Astrocyte (in vitro differentiated cells and primary cell): ENCODE results near the gene DGUOK.

Experiments used
- EZH2 ChIP-seq: IDR thresholded peaks from 2 replicates; pipeline ENCODE4 v1.6.1; 2012; ENCODE audit warnings: mild to moderate bottlenecking, low read length, inconsistent platforms; ENCODE audit not compliant: insufficient read depth
- TF ChIP-seq, protein P1 (sequence below): IDR thresholded peaks from 2 replicates; pipeline ENCODE4 v1.5.1; 2011; ENCODE audit warnings: low read depth, mild to moderate bottlenecking, inconsistent platforms, low read length, moderate library complexity; ENCODE audit not compliant: insufficient read depth

DNA sequence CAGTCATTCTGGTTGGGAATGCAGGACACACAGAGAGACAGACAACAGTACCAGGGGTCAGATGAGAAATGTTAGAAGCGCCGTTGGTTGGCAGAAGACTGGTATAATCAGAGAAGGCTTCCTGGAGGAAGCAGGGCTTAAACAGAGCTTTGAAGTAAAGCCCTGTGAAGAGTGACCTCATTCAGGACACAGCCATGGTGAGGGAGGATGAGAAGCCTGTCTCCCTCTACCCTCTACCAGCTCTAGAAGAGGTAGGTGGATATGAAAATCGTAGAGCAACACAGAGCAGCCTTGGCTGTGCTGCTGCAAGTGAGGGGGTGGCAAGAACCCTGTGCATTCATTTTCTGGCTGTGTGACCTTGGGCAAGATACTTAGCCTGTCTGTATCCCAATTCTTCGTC, 72.3 kb downstream of the DGUOK start:
- TF ChIP-seq, protein P1, sequence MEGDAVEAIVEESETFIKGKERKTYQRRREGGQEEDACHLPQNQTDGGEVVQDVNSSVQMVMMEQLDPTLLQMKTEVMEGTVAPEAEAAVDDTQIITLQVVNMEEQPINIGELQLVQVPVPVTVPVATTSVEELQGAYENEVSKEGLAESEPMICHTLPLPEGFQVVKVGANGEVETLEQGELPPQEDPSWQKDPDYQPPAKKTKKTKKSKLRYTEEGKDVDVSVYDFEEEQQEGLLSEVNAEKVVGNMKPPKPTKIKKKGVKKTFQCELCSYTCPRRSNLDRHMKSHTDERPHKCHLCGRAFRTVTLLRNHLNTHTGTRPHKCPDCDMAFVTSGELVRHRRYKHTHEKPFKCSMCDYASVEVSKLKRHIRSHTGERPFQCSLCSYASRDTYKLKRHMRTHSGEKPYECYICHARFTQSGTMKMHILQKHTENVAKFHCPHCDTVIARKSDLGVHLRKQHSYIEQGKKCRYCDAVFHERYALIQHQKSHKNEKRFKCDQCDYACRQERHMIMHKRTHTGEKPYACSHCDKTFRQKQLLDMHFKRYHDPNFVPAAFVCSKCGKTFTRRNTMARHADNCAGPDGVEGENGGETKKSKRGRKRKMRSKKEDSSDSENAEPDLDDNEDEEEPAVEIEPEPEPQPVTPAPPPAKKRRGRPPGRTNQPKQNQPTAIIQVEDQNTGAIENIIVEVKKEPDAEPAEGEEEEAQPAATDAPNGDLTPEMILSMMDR: no peak
- no peak for TF ChIP-seq EZH2
